ENCODE measurements around the gene SYNJ2BP.
"Not testable (repeated sequence)": the region's sequence is repeated elsewhere in the genome, so short reads cannot be mapped to it uniquely, and the experiment has no call there.

The SYNJ2BP gene

GRCh38 chr14:70436867-70437266 lies 20.0 kb upstream of the SYNJ2BP start:
- DNase-seq (ENCODE audit: extremely low spot score), result no peak
- no peak for TF ChIP-seq CTCF (IDR thresholded peaks at IDR 0.05; ENCODE audit: control extremely low read depth, extremely low read depth, low read depth, missing control alignments)
- CTCF ChIA-PET, result no interaction called here
- POLR2A ChIA-PET, result no interaction called here

GRCh38 chr14:70426555-70426954 lies 9.7 kb upstream of the SYNJ2BP start:
- CTCF ChIA-PET; POLR2A ChIA-PET; DNase-seq (ENCODE audit: extremely low spot score): not testable (repeated sequence)

- no peak for TF ChIP-seq CTCF (IDR thresholded peaks at IDR 0.05; ENCODE audit: control extremely low read depth, extremely low read depth, low read depth, missing control alignments)
- no peak for DNase-seq (ENCODE audit: extremely low spot score)
- ChIA-PET CTCF (no interaction called here), POLR2A (no interaction called here)
These were observed 8.5 kb upstream of the SYNJ2BP start for GRCh38 chr14:70425354-70425753.

GRCh38 chr14:70422538-70422937 lies 5.6 kb upstream of the SYNJ2BP start:
- no peak for DNase-seq (ENCODE audit: extremely low spot score)
- ChIA-PET CTCF (interaction anchor here (1.2 to 1.6 kb wide), 2 partner anchors 12 to 18 kb away, joined by 3 read pairs; no protein-coding TSS in a partner anchor), POLR2A (no interaction called here)
- no peak for TF ChIP-seq CTCF (IDR thresholded peaks at IDR 0.05; ENCODE audit: control extremely low read depth, extremely low read depth, low read depth, missing control alignments)

GRCh38 chr14:70419270-70419931 lies 2.5 kb upstream of the SYNJ2BP start:
- CTCF ChIA-PET; DNase-seq (ENCODE audit: extremely low spot score); POLR2A ChIA-PET: not testable (repeated sequence)

- TF ChIP-seq CTCF (IDR thresholded peaks at IDR 0.05; ENCODE audit: control extremely low read depth, extremely low read depth, low read depth, missing control alignments), result no peak
- CTCF ChIA-PET, result no interaction called here
- DNase-seq (ENCODE audit: extremely low spot score), result no peak
- POLR2A ChIA-PET, result no interaction called here
These were observed 559 bp downstream of the SYNJ2BP start for GRCh38 chr14:70416338-70416724.

DNA sequence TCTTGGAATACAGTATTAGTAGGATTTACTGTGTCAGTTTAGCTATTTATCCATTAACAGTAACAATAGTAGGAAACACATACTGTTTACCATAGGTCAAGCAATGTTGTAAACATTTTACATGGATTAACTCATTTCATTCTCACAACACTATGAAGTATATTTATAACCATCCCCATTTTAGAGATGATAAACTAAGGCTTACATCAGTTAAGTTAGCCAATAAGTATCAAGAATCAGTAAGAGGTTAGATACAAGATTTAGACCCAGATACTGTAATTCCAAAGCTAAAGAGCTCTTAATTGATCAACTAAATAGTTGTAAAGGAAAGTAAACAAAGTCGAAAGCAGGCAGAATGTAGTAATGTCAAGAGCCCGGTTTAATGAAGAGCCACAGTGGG lies 1.1 kb downstream of the SYNJ2BP start:
- ChIA-PET POLR2A (no interaction called here), CTCF (no interaction called here)
- no peak for DNase-seq (ENCODE audit: extremely low spot score)
- TF ChIP-seq CTCF (IDR thresholded peaks at IDR 0.05; ENCODE audit: control extremely low read depth, extremely low read depth, low read depth, missing control alignments), result no peak

DNA sequence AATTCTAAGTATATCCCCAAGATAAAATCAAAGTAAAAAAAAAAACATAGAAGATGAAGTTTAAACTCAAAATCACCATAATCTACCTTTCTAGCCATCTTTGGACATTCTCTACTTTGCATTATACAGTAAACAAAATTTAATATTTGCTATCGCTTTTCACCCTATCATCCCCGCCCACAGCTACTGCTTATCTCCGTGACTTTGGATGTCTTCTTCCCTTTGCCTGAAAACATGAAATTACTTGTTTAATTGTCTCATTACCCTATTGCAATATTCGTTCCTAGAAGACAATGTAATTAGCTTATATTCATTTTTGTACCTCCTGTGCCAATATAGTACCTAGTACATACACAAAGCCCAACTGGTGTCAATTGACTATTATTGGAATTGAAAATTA lies 9.3 kb downstream of the SYNJ2BP start:
- no peak for TF ChIP-seq CTCF (IDR thresholded peaks at IDR 0.05; ENCODE audit: control extremely low read depth, extremely low read depth, low read depth, missing control alignments)
- ChIA-PET POLR2A (no interaction called here), CTCF (no interaction called here)
- DNase-seq (ENCODE audit: extremely low spot score), result no peak

- DNase-seq (ENCODE audit: extremely low spot score); CTCF ChIA-PET; POLR2A ChIA-PET: not testable (repeated sequence)
These were observed 10.7 kb downstream of the SYNJ2BP start for GRCh38 chr14:70406216-70406615.

DNA sequence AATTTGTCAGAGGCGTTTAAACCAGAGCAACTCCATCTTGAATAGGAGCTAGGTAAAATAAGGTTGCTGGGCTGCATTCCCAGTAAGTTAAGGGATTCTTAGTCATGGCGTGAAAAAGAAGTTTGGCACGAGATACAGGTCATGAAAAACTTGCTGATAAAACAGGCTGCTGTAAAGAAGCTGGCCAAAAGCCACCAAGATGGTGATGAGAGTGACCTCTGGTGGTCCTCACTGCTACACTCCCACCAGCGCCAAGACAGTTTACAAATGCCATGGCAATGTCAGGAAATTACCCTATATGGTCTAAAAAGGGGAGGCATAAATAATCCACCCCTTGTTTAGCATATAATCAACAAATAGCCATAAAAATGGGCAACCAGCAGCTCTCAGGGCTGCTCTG lies 13.6 kb downstream of the SYNJ2BP start:
- POLR2A ChIA-PET; DNase-seq (ENCODE audit: extremely low spot score): not testable (repeated sequence)
- CTCF ChIA-PET, result interaction anchor here (1.2 to 1.4 kb wide), 2 partner anchors 8 to 10 kb away, joined by 3 read pairs; no protein-coding TSS in a partner anchor
